ENCODE results near the gene GPR27.

DNA sequence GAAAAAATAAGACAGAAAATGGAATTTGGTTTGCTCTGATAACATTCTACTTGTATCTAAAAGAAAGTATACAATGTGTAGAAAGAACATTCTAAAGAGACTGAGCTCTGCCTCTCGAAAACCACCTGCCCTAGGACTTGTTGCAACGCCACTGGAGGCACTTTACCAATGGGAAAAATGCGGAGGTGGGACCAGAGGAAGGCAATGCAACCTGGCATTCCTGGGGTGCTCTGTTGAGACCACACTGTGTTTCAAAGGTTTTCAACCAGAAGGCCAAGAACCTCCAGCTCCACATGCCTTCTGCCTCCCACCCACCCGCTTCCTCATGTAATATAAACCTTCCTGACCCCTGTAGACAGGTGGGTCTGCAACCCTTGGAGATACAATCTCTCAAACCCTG, 26.8 kb downstream of the GPR27 start:
- TF ChIP-seq TAF1 (IDR thresholded peaks at IDR 0.05; ENCODE audit: low read depth, low read length), result no peak
- no peak for TF ChIP-seq POLR2AphosphoS5 (IDR thresholded peaks at IDR 0.05; ENCODE audit: low read depth, low read length)
- TF ChIP-seq POLR2A (IDR thresholded peaks at IDR 0.05; ENCODE audit: low read depth, low read length), result no peak
- TF ChIP-seq POU2F2 (IDR thresholded peaks at IDR 0.05; ENCODE audit: low read depth, low read length), result no peak
